Renal cortical epithelial cell (primary cell): ENCODE measurements around the gene RER1. TPM values are rescaled to one million over a fixed set of nuclear protein-coding genes. Genes with fewer than 3 reads are reported as not detected.
A peak's percentile ranks its signal among the peaks of the same experiment; 100 is the strongest.

Source experiments
- DNase-seq: peaks from one replicate; pipeline ENCODE4 v3.0.0-alpha.2; 2011; ENCODE audit warnings: low read depth
- total RNA-seq: library from RNA; depleted of rRNA; stranded (reverse); fragments of >200 nt; gene quantifications from 2 replicates; pipeline ENCODE4 v1.2.3, GENCODE V29; 2014

Gene RER1
- total RNA-seq, 1 donor from 2014 or later, result 81.8 TPM

DNA sequence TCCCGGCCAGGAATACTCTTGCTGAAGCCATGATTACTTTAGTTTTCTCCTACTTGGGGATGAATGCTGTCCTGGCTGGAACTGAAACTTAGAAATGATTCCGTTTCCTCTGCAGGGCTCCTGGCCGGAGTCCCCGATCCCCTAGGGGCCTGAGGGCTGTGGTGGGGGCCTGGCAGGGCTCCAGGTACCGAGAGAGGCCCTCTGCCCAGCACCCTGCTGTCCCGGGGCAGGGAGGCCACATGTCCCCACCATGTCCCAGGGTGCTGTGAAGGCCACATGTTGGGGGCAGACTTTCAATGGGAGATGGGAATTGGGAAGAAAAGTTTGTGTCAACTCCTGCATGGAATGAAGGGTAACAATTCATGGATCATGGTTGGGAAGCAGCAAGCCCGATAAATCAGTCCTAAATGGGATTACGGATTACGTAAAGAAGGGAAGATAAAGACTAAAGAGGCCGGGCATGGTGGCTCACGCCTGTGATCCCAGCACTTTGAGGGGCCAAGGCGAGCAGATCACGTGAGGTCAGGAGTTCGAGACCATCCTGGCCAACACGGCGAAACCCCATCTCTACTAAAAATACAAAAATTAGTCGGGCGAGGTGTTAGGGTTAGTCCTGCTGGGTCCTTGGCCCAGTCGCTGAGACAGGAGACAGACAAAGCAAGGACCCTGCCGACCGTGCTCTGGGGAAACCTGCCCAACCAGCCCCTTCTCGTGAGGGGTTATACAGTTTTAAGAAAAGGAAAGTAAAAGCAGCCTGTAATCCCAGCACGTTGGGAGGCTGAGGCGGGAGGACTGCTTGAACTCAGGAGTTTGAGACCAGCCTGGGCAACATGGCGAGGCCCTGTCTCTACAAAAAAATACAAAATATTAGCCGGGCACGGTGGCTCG lies 37.8 kb upstream of the RER1 start:
- no peak for DNase-seq

DNA sequence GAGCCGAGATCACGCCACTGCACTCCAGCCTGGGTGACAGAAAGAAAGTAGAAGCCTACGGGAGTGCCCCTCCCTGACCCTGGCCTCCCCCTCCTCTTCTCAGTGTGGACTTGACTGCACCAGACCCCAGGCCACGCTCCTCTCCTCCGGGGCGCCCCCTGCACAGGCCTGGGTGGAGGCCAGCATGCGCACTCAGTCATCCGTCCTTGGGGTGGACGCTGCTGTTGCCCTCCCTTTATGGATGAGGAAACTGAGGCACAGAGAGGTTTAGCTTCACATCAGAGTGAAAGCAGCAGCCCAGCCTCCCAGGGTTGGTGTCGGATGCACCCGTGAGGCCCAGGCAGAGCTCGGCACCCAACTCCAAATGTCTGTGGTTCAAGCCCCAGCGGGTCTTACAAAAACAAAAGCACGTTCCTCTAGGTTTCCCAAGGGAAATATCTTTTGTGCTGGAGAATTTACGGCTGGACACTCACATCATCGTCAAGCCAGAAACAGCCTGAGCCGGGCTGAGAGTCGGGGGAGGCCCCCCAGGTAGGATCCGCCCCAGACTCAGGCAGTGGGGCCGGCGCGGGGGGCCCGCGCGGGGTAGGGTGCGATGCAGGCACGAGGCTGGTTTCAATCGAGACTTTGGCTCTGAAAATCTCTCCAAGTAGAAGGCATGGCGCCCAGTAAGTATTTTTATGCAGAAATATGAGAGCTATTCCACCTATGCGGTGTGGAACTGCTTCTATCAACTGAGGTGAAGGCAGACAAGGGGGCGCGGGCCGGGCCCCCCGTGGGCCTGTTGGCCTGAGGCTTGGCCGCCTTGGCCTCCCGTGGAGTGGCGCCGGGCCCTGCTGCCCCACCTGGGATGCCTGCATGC lies 36.9 kb upstream of the RER1 start:
- DNase-seq, result no peak

DNA sequence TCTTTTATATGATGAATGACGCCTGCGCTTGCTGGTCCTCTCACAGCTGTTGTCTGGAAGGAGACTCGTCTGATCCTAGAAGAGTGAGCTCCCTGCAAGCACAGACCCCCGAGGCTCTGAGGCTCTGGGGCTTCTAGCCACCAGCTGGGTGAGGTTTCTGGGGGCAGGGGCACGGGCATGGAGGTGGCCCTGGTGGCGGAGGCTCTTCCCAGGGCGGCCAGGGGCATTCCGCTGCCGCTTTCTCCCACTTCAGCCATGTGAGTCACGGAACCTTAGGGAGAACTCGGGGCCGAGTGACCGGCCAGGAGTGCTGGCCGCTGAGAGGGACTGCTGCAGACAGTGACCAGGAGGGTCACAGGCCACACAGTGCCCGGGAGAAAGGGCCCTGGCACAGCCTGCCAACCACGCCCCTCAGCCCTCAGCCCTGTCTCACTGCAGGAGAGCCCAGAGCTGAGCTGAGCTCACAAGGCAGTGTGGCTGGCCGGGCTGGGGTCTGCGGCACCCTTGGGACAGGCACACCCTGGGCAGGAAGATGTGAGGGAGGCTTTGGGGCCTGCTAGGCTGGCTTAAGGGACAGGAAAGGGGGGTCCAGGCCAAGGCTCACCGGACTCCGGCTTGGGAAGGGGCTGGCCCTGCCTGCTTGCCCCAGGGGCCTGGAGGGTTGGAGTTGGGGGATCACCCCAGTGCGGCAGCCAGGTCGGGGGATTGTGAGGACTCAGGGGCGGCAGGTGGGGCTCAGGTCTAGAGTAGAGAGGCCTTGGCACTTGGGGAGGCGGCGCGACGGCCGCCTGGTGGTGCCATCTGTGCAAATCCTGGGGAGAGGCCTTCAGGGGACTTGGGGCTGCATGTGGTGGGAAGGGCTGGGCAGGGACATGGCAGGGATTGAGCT lies 36.0 kb upstream of the RER1 start:
- no peak for DNase-seq

DNA sequence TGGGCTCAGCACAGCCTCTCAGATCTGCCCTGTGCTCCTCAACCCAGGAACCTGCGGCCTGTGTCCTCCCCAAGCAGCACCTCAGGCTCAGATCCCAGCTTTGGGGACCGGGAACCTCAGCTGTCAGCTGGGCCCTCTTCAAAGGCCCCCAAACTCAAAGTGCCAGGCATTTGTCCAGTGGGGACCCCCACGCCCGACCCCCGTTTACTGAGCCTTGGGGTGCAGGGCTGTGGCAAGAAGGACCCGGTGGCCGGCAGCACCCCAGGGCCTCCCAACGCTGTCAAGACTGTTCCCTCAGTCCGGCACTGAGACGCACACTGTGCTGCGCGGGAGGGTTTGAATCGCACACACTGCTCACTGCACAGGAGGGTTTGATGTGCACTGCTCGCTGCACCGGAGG lies 35.2 kb upstream of the RER1 start:
- no peak for DNase-seq

DNA sequence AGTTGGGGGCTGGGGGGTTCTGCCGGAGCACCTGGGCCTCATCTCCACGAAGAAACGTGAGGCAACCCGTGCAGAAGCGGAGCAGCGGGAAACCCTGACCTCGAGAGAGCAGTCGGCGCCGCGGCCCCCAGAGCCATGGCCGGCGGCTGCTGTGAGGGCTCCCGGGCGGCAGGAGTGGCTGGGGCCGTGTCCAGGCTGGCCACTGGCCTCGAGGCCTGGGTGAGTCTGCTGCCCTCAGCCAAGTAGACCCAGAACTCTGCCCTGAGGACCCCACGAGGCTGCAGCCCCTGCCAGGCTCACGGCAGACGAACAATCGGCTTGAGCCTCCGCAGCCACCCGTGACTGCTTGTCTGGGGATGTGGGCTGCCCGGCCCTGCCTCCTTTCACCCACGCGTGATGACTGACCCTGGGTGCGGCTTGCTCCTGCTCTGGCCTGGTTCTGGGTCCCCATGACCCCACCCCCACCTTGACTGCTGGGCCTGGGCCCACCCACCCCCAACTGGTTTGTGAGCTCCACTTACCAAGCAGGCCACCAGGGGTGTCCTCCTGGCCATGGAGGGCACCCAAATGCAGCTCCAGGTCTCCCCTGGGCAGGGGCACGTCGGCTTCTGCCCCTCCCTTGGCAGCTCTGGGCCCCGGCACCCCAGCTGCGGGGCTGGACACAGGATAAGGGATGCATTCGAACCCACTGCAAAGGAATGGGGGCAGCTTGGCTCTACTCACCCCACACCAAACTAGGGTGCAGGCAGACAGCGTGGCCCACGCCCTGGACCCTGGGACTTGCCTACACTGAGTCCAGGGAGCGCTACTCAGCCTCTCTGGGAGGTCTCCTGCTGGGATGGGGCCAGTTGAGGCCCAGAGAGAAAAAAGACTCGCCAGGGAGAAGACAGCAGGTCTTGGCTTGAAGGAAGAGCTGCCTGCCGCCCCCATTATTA lies 34.5 kb upstream of the RER1 start:
- no peak for DNase-seq

DNA sequence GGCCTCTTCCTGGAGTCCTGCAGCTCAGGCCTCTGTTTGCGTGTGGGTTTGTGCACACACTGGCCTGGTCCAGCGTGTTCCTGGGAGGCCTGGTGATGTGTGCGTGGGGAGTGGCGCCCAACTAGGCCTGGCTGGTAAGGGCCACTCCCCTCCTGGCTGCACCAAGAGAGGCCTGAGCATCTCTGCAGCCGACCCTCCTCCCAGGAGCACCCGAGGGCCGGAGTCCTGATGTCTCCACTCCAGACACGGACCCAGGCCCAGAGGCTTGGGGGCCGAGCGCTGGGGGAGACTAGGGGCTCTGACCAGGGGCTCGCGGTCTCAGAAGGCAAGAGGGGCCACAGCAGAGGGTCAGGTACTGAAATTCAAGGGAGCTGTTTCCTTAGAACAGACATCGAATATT lies 33.6 kb upstream of the RER1 start:
- no peak for DNase-seq

DNA sequence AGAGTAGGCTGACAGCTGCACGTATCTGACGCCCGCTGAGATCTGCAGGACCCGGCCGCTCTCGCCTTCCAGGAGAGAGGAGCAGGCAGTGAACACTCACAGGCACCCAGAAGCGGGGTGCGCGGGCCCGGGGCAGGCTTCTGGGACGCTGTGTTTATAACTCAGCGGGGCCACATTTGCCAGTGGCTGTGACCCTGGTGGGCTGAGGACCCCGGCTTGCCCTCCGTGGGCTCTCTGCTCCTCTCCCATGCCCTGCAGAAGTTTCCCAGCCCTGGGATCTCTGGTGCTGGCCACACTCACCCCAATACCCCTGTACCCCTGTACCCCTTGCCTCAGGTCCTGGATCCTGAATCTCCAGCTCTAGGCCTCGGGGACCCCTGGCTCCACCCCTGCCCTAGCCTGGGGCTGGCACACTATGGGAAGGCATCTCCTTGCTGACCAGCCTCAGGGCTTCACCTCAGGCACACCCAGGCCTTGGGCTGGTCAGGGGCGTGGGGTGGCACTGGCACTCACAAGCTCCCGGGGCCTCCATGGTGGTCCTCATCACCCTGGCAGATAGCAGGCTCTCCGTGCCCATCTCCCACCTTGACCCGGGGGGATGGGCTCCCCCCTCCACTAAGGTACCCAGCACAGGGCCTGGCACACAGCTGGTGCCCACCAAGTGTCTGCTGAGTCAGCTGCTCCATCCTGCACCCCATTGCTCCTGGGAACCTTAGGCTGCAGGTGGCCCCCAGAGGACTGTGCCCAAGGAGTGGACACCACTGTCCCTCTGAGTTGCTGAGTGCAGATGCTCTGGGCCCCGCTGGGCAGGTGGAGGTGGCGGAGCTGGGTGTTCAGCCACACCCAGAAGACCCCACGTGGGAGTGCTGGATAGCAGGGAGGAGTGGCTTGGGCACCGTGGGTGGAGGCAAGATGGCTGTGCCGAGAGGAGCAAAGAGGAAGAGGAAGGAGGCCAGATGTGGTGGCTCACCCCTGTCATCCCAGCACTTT lies 32.7 kb upstream of the RER1 start:
- DNase-seq, result no peak

DNA sequence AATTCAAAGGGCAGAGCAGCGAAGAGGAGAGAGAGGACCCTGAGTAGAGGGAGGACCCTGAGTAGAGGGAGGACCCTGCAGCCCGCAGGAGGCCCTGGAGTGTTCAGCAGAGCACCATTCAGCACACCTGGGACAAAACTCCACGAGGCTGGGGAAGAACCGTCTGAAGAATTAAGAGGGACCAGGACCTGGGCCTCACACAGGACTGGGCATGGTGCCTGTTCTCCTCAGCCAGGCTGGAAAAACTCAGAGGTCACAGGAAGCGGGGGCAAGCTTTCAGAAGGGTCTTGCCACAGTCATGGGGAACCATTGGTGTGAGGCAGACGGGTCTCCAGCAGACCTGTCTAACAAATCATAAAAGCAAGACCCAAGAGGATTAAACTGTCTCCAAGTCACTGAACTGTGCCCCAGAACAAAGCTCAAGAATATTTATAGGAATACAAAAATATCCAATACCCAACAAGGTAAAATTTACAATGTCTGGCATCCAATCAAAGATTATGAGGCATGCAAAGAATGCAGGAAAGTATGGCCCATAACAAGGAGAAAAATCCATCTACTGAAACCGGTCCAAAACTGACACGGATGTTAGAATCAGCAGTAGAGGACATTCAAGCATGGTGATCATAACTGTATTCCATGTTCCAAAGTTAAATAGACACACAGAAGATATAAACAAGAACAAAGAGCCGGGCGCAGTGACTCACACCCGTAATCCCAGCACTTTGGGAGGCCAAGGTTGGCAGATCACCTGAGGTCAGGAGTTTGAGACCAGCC lies 30.9 kb upstream of the RER1 start:
- peak; percentile 25 for DNase-seq

DNA sequence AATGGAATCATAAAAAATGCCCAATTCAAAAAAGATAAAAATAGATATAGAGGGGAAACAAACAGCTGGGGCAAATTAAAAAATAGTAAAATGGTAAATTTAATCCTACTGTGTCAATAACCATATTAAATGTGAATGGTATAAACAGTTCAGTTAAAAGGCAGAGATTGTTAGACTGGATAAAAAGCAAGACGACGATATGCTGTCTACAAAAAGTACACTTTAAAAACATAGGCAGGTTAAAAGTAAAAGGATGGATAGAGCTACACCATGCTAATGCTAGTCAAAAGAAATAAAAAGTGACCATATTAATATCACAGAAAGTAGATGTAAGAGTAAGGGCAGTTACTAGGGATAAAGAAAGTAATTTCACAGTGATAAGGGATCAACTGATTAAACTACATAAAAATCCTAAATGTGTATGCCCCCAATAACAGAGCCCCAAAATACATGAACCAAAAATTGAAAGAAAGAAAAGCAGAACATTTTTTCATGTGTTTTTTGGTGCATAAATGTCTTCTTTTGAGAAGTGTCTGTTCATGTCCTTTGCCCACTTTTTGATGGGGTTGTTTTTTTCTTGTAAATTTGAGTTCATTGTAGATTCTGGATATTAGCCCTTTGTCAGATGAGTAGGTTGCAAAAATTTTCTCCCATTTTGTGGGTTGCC lies 27.7 kb upstream of the RER1 start:
- no peak for DNase-seq

DNA sequence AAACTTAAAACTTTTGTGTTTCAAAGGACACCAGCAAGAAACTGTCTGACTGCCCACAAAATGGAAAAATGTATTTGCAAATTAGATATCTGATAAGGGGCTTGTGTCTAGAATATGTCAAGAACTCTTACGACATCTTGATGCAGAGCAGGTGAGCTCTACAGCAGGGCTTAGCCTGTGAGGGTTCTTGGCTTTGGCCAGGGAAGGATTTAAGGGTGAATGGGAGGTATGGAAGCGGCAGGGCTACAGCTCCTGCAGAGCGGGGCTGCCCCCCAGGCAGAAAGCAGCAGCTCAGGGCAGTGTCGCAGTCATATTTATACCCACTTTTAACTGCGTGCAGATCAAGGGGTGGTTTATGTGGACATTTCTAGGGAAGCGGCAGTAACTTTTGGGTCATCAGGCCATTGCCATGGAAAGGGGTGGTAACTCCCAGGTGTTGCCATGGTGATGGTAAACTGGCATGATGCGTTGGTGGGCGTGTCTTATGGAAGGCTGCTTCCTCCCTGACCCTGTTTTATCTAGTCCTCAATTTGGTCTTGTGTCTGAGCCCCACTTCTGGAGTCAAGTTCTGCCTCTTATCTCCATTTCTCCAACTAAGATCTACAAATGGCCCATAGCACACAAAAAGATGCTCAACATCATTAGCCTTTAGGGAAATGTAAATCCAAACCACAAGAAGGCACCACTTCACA lies 23.4 kb upstream of the RER1 start:
- DNase-seq, result no peak

DNA sequence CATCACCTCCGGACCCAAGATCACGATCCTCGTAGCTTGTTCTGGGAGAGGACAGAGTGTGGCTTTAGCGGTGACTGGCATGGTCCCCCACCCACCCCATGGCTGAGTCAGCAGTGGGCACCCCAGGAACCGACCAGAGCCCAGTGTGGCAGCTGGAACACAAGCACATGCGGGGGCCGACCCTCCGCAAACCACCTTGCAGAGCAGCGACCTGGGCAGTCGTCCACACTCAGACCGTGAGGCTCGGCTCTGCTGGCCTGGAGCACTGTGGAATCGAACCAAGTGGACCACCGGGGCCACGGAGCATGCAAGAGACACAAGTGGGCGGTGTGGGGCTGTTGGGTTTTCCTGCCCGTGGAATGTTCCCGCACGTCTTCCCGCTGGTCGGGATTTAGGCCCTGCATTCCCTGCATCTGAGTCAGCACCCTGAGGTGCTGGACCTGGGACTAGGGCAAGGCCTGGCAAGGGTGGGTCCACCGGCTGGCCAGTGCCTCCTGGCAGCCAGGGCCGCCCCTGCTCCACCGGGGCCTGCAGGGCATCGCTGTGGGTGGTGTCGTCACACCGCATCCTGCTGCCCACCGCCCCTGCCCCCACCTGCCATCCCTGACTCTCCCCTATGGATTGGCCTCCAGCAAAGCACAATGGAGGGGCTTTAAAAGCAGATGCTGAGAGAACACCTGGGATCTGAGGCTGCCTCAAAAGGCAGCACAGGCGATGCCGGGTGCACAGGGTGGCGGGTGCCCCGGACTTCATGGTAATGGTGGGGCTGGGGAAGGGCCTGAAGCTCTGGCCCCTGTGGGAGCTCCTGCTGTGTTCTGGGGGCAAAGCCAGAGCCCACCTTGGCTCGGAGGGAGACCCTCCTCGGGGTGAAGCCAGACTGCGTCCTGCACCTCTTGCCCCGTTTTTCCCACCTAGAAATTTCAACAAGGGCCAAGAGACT lies 18.8 kb upstream of the RER1 start:
- DNase-seq, result no peak

DNA sequence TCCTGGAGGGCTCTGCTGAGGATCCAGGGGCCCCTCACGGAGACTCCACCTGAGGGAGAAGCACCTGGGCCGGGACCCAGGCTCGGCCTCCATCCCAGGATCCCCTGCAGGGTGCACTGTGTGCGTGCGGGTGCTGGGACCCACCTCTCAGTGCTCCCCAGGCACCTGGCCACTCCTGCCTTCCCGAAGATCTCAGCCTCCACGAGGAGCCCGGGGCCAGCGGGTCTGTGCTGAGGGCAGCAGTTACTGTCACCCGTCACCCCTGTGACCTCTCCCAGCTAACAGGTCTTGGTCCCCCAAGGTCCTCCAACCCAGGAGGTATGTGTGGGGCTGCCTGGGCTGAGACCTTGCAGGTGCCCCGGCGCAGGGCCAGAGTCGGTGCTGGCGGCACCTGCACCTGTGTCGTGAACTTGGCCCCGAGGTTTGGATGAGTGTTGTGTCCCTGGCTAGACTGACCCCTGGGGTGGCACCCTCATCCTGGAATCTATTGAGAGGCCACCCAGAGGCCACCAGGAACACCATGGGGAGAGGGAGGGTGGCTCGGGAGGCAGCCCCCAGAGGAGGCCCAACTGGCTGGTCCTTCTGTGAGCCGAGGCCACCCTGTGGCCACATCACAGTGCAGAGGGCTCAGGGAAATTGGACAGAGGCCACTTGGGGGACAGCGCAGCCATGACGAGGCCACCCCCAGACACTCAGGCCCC lies 17.9 kb upstream of the RER1 start:
- DNase-seq, result no peak

DNA sequence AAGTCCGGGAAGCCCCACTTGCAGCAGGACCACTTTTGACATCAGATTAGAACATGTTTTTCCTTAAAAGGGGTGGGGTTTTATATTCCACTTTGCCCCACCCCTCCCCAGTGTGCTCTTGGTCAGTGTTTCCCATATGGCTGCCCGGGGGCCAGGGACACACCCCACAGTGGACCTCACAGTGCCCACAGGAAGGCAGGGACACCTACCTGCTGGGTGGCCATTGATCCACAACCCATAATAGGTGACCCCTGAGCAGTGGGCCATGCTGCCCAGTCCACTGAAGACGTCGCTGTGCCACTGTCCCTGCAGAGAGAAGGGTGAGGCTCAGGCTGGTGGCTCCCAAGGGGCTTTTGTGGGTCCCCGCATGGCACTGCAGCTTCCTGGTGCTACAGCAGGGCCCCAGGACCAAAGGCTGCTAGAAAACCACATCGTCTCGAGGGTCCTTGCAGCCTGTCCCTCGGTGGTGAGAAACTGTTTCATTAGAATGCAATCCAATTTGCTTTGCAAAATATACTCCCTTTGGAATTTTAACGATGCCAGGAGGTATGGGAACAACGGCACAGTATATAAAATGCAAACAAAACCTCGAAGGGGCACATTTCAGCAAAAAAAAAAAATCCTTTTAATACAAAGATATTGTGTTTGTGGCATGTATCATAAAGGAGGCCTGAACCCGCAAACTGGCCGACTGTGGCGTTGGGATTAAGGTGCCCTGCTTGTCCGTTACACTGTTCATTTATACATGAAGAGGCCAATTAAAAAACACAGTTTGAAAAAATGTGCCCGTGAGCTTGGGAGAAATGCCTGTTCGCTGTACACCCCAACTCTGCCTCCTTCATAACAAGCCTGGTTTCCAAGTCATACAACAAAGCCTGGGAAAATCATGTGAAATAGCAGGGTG lies 17.1 kb upstream of the RER1 start:
- DNase-seq, result no peak

DNA sequence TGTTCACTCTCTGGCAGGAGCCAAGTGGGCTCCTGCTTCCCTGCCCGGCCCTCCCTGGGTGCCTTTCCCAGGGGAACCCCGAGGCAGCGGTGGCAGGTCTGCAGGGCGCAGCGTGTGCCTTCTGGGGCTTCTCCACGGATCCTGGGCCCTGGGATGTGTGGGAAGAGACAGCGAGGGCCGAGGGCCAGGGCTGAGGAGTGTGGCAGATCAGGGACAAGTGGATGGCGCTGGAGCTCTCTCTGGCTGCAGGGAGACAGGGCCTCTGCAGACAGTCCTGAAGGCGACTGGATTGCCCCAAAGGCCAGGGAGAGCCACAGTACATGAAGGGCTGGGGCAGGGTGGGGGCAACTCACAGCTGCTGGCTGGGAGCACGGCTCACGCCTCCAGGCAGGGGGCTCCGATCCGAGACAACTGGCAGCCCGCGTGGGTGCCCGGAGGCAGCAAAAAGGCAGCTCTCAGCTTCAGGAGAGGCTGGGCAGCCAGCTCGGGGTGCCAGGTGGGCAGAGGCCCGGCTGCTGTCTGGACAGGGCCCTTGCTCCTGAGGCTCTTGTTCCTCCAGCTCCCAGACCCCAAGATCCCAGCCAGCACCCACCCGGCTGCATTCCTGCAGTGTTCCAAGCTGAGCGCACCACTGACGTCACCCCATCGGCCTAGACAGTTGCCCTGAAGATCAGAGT lies 16.3 kb upstream of the RER1 start:
- DNase-seq, result no peak
